Measurements from ENCODE around the gene MACF1.

DNA sequence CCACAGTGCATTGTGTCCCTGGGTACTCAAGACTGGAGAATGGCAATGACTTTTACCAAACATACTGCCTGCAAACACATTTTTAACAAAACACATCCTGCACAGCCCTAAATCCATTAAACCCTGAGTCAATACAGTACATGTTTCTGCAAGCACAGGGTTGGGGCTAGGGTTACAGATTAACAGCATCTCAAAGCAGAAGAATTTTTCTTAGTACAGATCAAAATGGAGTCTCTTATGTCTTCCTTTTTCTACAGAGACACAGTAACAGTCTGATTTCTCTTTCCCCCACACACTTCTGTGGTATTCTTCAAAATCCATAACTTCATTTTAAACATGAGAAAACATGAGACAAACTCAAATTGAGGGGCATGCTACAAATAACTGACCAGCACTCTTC is 300.8 kb downstream of the MACF1 start:
- TF ChIP-seq, protein P1, sequence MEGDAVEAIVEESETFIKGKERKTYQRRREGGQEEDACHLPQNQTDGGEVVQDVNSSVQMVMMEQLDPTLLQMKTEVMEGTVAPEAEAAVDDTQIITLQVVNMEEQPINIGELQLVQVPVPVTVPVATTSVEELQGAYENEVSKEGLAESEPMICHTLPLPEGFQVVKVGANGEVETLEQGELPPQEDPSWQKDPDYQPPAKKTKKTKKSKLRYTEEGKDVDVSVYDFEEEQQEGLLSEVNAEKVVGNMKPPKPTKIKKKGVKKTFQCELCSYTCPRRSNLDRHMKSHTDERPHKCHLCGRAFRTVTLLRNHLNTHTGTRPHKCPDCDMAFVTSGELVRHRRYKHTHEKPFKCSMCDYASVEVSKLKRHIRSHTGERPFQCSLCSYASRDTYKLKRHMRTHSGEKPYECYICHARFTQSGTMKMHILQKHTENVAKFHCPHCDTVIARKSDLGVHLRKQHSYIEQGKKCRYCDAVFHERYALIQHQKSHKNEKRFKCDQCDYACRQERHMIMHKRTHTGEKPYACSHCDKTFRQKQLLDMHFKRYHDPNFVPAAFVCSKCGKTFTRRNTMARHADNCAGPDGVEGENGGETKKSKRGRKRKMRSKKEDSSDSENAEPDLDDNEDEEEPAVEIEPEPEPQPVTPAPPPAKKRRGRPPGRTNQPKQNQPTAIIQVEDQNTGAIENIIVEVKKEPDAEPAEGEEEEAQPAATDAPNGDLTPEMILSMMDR (IDR thresholded peaks at IDR 0.05), result no peak
- TF ChIP-seq EP300 (IDR thresholded peaks at IDR 0.05) (no peak), POLR2A (IDR thresholded peaks at IDR 0.05) (no peak)
